Aorta (tissue), 5 donors: ENCODE results near the gene ADAT2. TPM values are rescaled to one million over a fixed set of nuclear protein-coding genes. Genes with fewer than 3 reads are reported as not detected.
A peak's percentile ranks its signal among the peaks of the same experiment; 100 is the strongest.

Experiments
- ATAC-seq: fragments of 200-7000 bp; cut with Tn5 transposase; one replicate; pipeline ENCODE4 v1.9.1; 2022; ENCODE audit warnings: moderate library complexity; ENCODE audit not compliant: low FRiP score
- DNase-seq, 2 donors: peaks; one replicate each; pipeline ENCODE4 v3.0.0-alpha.2; 2020
- H3K27ac ChIP-seq, 2 donors: one replicate each; pipeline ENCODE4 v1.5.1; 2013; ENCODE audit warnings: low read length in 2 of 2, mild to moderate bottlenecking in 2 of 2, moderate library complexity in 2 of 2, control low read depth in 1 of 2, inconsistent platforms in 1 of 2, low read depth in 1 of 2
- H3K27me3 ChIP-seq, 2 donors: one replicate each; pipeline ENCODE4 v1.6.1; 2013; ENCODE audit warnings: control low read depth in 1 of 2, low read length in 1 of 2, mild to moderate bottlenecking in 1 of 2, moderate library complexity in 1 of 2; ENCODE audit not compliant: insufficient read depth in 2 of 2, control insufficient read depth in 1 of 2
- H3K36me3 ChIP-seq, 2 donors: one replicate each; pipeline ENCODE4 v1.6.1; 2013; ENCODE audit warnings: control low read depth in 1 of 2, low read length in 1 of 2, mild to moderate bottlenecking in 1 of 2; ENCODE audit not compliant: insufficient read depth in 2 of 2, control insufficient read depth in 1 of 2
- H3K4me1 ChIP-seq, 2 donors: one replicate each; pipeline ENCODE4 v1.6.1; 2013; ENCODE audit warnings: low read length in 2 of 2, control low read depth in 1 of 2, mild to moderate bottlenecking in 1 of 2, moderate library complexity in 1 of 2; ENCODE audit not compliant: insufficient read depth in 2 of 2, control insufficient read depth in 1 of 2
- H3K4me3 ChIP-seq, 2 donors: one replicate each; pipeline ENCODE4 v1.5.1; 2013; ENCODE audit warnings: low read length in 2 of 2, control low read depth in 1 of 2, mild to moderate bottlenecking in 1 of 2
- H3K9me3 ChIP-seq: one replicate; pipeline ENCODE4 v1.6.1; 2013; ENCODE audit warnings: mild to moderate bottlenecking, low read length; ENCODE audit not compliant: control insufficient read depth
- WGBS, 2 donors: extraction: QIAGEN DNeasy Blood & Tissue Kit; methylation state at CpG; one replicate each; pipeline ENCODE4 v1.1.7; 2013; 5-methylcytosine and 5-hydroxymethylcytosine counted together
- intact Hi-C, 2 donors: fragments of 100-400 bp; cut with DNase I; formaldehyde crosslinking; loops; one replicate each; pipeline versions ENCODE4 v1.14.2 to v1.15.0; 2022
- polyA plus RNA-seq, 2 donors: library from polyadenylated mRNA; stranded (reverse); fragments of 200-250 nt; gene quantifications; one replicate each; pipeline ENCODE4 v1.2.3, GENCODE V29; 2013
- total RNA-seq, 2 donors: library from RNA; stranded (reverse); fragmentation: NEBNext Ultra II Directional; extraction: Animal tissue kit (Norgen Biotek cat#: 25700); gene quantifications; one replicate each; pipeline ENCODE4 v1.2.1, GENCODE V29; 2021
- donor health status: healthy with polysubstance abuse.
- donor health status: Bipolar disorder and iron deficiency.
- donor health status: DM: no; HTN: no; CAD: no.
- donor health status: DM: no; HTN: no; CAD: no.
- donor health status: DM: yes; HTN: yes; CAD: no.

The ADAT2 gene
- total and polyA plus RNA-seq, 4 donors = 1.0 to 9.1 (median 6.7) TPM

GRCh38 chr6:143397227-143398222, 53.0 kb downstream of the ADAT2 start:
- H3K27me3 ChIP-seq = no peaks in the 10 kb centered on the region
- peak; percentile 44 for ATAC-seq
- DNase-seq = peak; percentile 71 to 82
- no peak overlapping the region for H3K4me3 ChIP-seq
- H3K9me3 ChIP-seq = no peaks in the 10 kb centered on the region
- WGBS, 2 donors = 52 to 57% methylated on average over 16 of the region's 16 CpGs
- intact Hi-C loops = no loop called here
- peaks cover 3 to 8% of the 10 kb centered on the region in 2 donors for H3K4me1 ChIP-seq
- H3K36me3 ChIP-seq = no peaks in the 10 kb centered on the region
- peak overlapping the region; percentile 44 to 60 for H3K27ac ChIP-seq

GRCh38 chr6:143396497-143397226, 53.8 kb downstream of the ADAT2 start:
- H3K4me1 ChIP-seq = peaks cover 3 to 4% of the 10 kb centered on the region in 2 donors
- WGBS, 2 donors = 48 to 62% methylated on average over 10 of the region's 10 CpGs
- H3K4me3 ChIP-seq = no peak overlapping the region

GRCh38 chr6:143395699-143396098, 54.8 kb downstream of the ADAT2 start:
- H3K27me3 ChIP-seq = no peaks in the 10 kb centered on the region
- H3K4me1 ChIP-seq = peaks cover 3% of the 10 kb centered on the region in 2 donors
- H3K27ac ChIP-seq = no peak overlapping the region
- no peaks in the 10 kb centered on the region for H3K9me3 ChIP-seq
- no peaks in the 10 kb centered on the region for H3K36me3 ChIP-seq
- H3K4me3 ChIP-seq = no peak overlapping the region
- intact Hi-C loops = no loop called here
- WGBS, 2 donors = 98 to 100% methylated on average over 5 of the region's 5 CpGs
- ATAC-seq (no peak), DNase-seq (no peak)

More at GRCh38 chr6:143396497-143397226, 53.8 kb downstream of the ADAT2 start:
- intact Hi-C loops = no loop called here
- DNase-seq = no peak
- Histone ChIP-seq H3K27ac (peak overlapping the region in 1 of 2 donors; percentile 18), H3K27me3 (no peaks in the 10 kb centered on the region), H3K36me3 (no peaks in the 10 kb centered on the region), H3K9me3 (no peaks in the 10 kb centered on the region)
- ATAC-seq = no peak

DNA sequence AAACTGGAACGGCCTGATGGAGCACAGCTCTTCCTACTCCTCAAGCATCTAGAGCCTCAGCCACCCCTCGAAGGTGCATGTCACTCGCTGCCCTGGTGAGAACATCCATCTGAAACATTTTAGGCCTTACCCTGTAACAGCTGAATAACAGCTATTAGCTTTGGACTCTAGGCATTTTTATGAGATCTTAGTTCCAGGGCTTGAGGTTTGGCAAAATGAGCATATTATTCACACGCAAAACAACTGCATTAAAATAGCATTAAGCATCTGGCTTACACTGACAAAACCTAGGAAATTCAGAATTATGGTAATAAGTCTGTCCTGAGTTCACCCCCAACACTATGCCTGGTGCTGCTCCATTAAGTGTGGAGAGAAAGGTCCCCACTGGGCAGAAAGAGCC, 56.1 kb downstream of the ADAT2 start:
- WGBS, 2 donors = 42 to 54% methylated on average over 4 of the region's 4 CpGs
- Histone ChIP-seq H3K4me3 (no peak overlapping the region), H3K9me3 (no peaks in the 10 kb centered on the region), H3K36me3 (no peaks in the 10 kb centered on the region), H3K4me1 (peaks cover 0 to 3% of the 10 kb centered on the region in 2 donors), H3K27ac (no peak overlapping the region), H3K27me3 (no peaks in the 10 kb centered on the region)
- intact Hi-C loops = no loop called here
- DNase-seq = no peak
- ATAC-seq = no peak

DNA sequence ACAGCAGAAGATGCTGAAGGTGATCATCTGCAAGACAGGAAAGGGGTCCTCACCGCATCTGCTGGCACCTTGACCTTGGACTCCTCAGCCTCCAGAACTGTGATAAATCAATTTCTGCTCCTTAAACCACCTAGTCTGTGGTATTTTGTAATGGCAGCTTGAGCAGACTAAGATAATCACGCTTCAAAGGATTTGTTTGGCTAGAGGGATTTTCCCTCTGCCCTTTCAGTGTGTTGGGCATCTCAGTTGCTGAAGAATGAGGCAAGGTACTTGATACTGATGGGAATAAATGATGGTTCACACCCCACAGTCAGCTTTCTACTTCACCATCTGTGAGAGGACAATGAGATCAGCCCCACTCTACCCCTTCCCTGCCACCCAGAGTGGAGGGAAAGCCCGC, 60.2 kb downstream of the ADAT2 start:
- DNase-seq (no peak), ATAC-seq (peak; percentile 36)
- no peak overlapping the region for H3K4me3 ChIP-seq
- no peaks in the 10 kb centered on the region for H3K27me3 ChIP-seq
- H3K27ac ChIP-seq = no peak overlapping the region
- H3K9me3 ChIP-seq = no peaks in the 10 kb centered on the region
- intact Hi-C loops = no loop called here
- H3K4me1 ChIP-seq = no peaks in the 10 kb centered on the region
- no peaks in the 10 kb centered on the region for H3K36me3 ChIP-seq
- WGBS, 2 donors = 96 to 97% methylated on average over 3 of the region's 3 CpGs

DNA sequence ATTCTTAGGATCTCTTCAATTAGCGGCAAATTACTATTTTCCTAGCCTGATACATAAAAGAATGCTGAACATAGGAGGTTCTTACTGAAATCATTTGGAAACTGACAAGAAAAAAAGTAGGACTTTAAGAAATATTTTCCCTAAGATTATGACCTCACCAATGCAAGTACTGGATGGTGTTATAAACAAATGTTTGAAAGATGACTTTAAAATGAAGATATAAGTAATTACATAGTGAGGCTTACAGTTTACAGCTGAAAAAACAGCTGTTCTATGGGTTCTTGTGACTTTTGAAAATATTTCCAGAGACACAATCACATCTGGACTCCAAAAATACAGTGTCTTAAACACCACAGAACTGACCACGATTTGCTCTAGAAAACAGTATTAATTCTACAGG, 64.9 kb downstream of the ADAT2 start:
- Histone ChIP-seq H3K36me3 (no peaks in the 10 kb centered on the region), H3K9me3 (no peaks in the 10 kb centered on the region), H3K27ac (no peak overlapping the region), H3K4me1 (no peaks in the 10 kb centered on the region), H3K4me3 (no peak overlapping the region), H3K27me3 (no peaks in the 10 kb centered on the region)
- ATAC-seq (no peak), DNase-seq (no peak)
- WGBS, 2 donors = 84 to 87% methylated on average over 2 of the region's 2 CpGs
- intact Hi-C loops = no loop called here

DNA sequence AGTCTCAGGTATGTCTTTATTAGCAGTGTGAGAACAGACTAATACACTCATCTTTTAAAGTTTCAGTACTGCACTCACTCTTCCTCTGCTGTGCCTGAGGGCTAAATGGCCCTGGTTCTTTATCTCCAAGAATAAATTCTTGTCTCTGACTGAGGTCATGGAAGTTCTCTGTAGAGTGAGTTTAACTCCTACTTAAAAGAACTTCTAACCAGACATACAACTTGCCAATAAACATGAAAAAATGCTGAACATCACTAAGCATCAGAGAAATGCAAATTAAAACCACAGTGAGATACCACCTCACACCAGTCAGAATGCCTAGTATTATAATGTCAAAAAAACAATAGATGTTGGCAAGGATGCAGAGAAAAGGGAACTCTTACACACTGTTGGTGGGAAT, 73.6 kb downstream of the ADAT2 start:
- H3K36me3 ChIP-seq = no peaks in the 10 kb centered on the region
- DNase-seq (no peak), ATAC-seq (no peak)
- no peaks in the 10 kb centered on the region for H3K9me3 ChIP-seq
- no peak overlapping the region for H3K27ac ChIP-seq
- intact Hi-C loops = no loop called here
- no peak overlapping the region for H3K4me3 ChIP-seq
- H3K4me1 ChIP-seq = no peaks in the 10 kb centered on the region
- H3K27me3 ChIP-seq = no peaks in the 10 kb centered on the region

DNA sequence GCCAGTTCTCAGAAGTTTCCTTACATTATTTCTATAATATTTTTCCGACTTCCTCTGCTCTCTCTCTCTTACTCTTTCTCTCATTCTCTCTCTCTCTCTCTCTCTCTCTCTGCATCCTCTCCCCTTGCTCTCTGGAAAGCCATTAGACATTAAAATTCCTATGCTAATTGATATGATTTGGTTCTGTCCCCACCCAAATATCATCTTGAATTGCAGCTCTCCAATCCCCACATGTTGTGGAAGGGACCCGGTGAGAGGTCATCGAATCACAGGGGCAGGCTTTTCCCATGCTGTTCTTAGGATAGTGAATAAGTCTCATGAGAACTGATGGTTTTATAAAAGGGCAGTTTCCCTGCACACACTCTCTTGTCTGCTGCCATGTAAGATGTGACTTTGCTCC, 74.1 kb downstream of the ADAT2 start:
- Histone ChIP-seq H3K27ac (no peak overlapping the region), H3K36me3 (no peaks in the 10 kb centered on the region), H3K4me1 (no peaks in the 10 kb centered on the region), H3K27me3 (no peaks in the 10 kb centered on the region), H3K9me3 (no peaks in the 10 kb centered on the region), H3K4me3 (no peak overlapping the region)
- WGBS, 2 donors = 94 to 98% methylated on average over 3 of the region's 3 CpGs
- intact Hi-C loops = no loop called here
- DNase-seq = no peak
- ATAC-seq = no peak
